ENCODE results near the gene GALNT8. TPM values are rescaled to one million over a fixed set of nuclear protein-coding genes. Genes with fewer than 3 reads are reported as not detected.

The GALNT8 gene
- polyA plus RNA-seq, 3 donors, result 0.04 TPM; not detected in 2

DNA sequence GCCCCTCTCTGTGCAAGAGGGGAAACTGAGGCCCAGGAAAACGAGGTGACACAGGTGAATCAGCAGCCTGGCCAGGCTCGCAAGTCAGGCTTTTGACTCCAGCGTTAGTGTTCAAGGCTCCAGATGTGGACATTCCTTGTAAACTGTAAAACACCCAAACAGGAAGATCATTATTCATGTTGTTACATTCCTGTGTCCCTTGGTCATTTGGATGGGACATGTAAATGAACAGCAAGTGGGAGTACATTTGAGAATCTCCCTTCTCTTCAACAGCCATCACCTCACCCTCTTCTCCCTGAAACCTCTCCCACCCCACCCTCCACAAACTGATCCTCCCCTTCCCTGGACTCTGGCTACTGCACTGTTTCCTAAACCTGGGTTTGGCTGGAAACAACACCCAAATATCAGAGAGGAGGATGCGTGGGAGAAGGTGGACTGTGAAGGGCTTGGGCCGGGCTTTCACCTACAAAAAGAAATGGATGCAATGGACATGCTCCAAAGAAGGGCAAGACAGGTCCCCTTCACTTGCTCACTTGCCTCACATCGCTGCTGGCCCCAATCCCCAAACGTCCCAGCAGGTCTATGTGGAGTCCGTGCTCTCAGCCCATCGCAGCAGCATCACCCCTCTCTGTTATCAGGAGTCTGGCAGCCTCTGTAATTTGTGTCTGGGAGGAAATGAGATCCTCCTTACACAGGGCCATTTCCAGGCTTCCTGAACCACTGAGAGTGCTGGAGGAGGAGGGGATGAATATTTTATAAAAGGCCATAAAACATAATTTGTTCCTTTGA lies 76.7 kb downstream of the GALNT8 start:
- Mint-ChIP-seq H3K4me1 (no peaks in the 10 kb centered on the region), H3K36me3 (no peaks in the 10 kb centered on the region), H3K27ac (no peak overlapping the region), H3K9me3 (no peaks in the 10 kb centered on the region), H3K4me3 (no peak overlapping the region), H3K27me3 (ENCODE audit: low read depth in 3 of 3) (peaks cover 2 to 19% (median 10%) of the 10 kb centered on the region in 3 donors)
- H3K4me3 ChIP-seq (replicated peaks in 1 of 3; ENCODE audit: low read depth in 2 of 3, low read length in 3 of 3), result no peak overlapping the region
- 91% methylated on average over 4 of the region's 9 CpGs for WGBS (ENCODE audit: insufficient coverage)
- H3K9ac ChIP-seq (ENCODE audit: insufficient read depth, low read length, poor library complexity, severe bottlenecking), result no peak overlapping the region
- H3K4me1 ChIP-seq (ENCODE audit: control insufficient read depth in 1 of 2, insufficient read depth in 2 of 2, low read length in 2 of 2), result no peaks in the 10 kb centered on the region
- intact Hi-C loops (cut with micrococcal nuclease), result no loop called here
- no peaks in the 10 kb centered on the region for H3K9me3 ChIP-seq (replicated peaks in 1 of 2; ENCODE audit: control insufficient read depth in 1 of 2, insufficient read depth in 1 of 2, low read length in 2 of 2)
- TF ChIP-seq, protein P1, sequence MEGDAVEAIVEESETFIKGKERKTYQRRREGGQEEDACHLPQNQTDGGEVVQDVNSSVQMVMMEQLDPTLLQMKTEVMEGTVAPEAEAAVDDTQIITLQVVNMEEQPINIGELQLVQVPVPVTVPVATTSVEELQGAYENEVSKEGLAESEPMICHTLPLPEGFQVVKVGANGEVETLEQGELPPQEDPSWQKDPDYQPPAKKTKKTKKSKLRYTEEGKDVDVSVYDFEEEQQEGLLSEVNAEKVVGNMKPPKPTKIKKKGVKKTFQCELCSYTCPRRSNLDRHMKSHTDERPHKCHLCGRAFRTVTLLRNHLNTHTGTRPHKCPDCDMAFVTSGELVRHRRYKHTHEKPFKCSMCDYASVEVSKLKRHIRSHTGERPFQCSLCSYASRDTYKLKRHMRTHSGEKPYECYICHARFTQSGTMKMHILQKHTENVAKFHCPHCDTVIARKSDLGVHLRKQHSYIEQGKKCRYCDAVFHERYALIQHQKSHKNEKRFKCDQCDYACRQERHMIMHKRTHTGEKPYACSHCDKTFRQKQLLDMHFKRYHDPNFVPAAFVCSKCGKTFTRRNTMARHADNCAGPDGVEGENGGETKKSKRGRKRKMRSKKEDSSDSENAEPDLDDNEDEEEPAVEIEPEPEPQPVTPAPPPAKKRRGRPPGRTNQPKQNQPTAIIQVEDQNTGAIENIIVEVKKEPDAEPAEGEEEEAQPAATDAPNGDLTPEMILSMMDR (IDR thresholded peaks at IDR 0.05), result no peak
- no peak overlapping the region for H2AFZ ChIP-seq (ENCODE audit: insufficient read depth, low read depth, low read length, poor library complexity, severe bottlenecking)
- H3K36me3 ChIP-seq (replicated peaks in 1 of 2; ENCODE audit: control insufficient read depth in 1 of 2, insufficient read depth in 2 of 2, low read length in 2 of 2), result no peaks in the 10 kb centered on the region
- H3K4me2 ChIP-seq (replicated peaks; ENCODE audit: extremely low read depth, low read length, poor library complexity, severe bottlenecking), result no peak overlapping the region
- H4K20me1 ChIP-seq (ENCODE audit: insufficient read depth, low read length), result no peaks in the 10 kb centered on the region
- H3K79me2 ChIP-seq (ENCODE audit: insufficient read depth, low read length), result no peaks in the 10 kb centered on the region
- H3K27ac ChIP-seq (ENCODE audit: low read depth in 1 of 2, low read length in 2 of 2), result no peak overlapping the region
- H3K27me3 ChIP-seq (ENCODE audit: control insufficient read depth in 2 of 2, insufficient read depth in 2 of 2, low read length in 2 of 2), result peaks cover 3 to 4% of the 10 kb centered on the region in 2 donors
- no peak for DNase-seq

DNA sequence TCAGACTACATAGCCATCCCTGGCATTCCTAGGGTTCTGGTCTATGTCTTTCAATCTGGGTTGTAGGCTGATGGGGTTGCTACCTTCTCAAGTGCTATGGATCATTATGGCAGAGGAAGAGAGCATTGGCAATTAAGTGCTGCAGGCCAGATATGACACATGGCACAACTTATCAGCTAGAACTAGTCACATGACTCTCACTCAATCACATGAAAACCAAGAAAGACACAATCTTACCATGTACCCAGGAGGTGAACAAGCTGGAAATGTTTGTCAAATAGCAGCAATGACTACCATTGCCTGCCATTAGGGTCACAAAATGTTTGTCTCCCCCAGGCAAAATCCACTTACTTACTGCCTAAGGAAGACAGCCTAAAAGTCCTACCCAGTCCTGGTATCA lies 80.4 kb downstream of the GALNT8 start:
- no peaks in the 10 kb centered on the region for H3K36me3 Mint-ChIP-seq
- no peaks in the 10 kb centered on the region for H3K36me3 ChIP-seq (replicated peaks in 1 of 2; ENCODE audit: control insufficient read depth in 1 of 2, insufficient read depth in 2 of 2, low read length in 2 of 2)
- DNase-seq, result no peak
- no peaks in the 10 kb centered on the region for H3K4me1 ChIP-seq (ENCODE audit: control insufficient read depth in 1 of 2, insufficient read depth in 2 of 2, low read length in 2 of 2)
- no peak overlapping the region for H3K27ac ChIP-seq (ENCODE audit: low read depth in 1 of 2, low read length in 2 of 2)
- no peaks in the 10 kb centered on the region for H3K9me3 ChIP-seq (replicated peaks in 1 of 2; ENCODE audit: control insufficient read depth in 1 of 2, insufficient read depth in 1 of 2, low read length in 2 of 2)
- no peaks in the 10 kb centered on the region for H3K4me1 Mint-ChIP-seq
- H3K27me3 Mint-ChIP-seq (ENCODE audit: low read depth in 3 of 3), result peaks cover 17 to 27% (median 20%) of the 10 kb centered on the region in 3 donors
- TF ChIP-seq, protein P1 (IDR thresholded peaks at IDR 0.05), result no peak
- H3K9me3 Mint-ChIP-seq, result no peaks in the 10 kb centered on the region
- intact Hi-C loops (cut with micrococcal nuclease), result no loop called here
- H3K4me3 Mint-ChIP-seq, result no peak overlapping the region
- no peaks in the 10 kb centered on the region for H4K20me1 ChIP-seq (ENCODE audit: insufficient read depth, low read length)
- no peak overlapping the region for H3K4me2 ChIP-seq (replicated peaks; ENCODE audit: extremely low read depth, low read length, poor library complexity, severe bottlenecking)
- H3K4me3 ChIP-seq (replicated peaks in 1 of 3; ENCODE audit: low read depth in 2 of 3, low read length in 3 of 3), result no peak overlapping the region
- H3K27me3 ChIP-seq (ENCODE audit: control insufficient read depth in 2 of 2, insufficient read depth in 2 of 2, low read length in 2 of 2), result peaks cover 3 to 4% of the 10 kb centered on the region in 2 donors
- H3K9ac ChIP-seq (ENCODE audit: insufficient read depth, low read length, poor library complexity, severe bottlenecking), result no peak overlapping the region
- no peak overlapping the region for H2AFZ ChIP-seq (ENCODE audit: insufficient read depth, low read depth, low read length, poor library complexity, severe bottlenecking)
- H3K79me2 ChIP-seq (ENCODE audit: insufficient read depth, low read length), result no peaks in the 10 kb centered on the region
- H3K27ac Mint-ChIP-seq, result no peak overlapping the region
